ENCODE results near the gene ACOXL. TPM values are rescaled to one million over a fixed set of nuclear protein-coding genes. Genes with fewer than 3 reads are reported as not detected.

The ACOXL gene
- total and polyA plus RNA-seq, 2 experiments from 2014 or later = not detected

DNA sequence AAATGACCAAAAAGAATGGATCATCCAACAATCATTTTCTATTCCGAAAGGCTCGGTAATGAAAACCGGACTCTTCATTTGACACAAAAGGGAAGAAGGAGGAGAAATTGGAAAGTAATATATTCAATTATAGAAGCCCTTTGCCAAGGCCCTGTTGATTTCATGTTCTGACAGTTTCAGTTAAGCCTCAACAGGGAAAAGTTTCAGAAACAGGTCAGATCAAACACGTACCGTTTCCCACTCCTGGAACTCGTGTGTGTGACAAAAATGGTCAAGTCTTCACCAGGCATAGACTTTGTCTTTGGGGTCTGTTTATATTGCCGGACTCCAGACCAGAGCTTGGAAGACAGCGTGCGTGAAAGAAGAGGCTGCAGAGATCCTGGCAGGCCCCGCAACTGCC, 287.0 kb downstream of the ACOXL start:
- no peak for TF ChIP-seq EZH2 (IDR thresholded peaks at IDR 0.05; ENCODE audit: insufficient read depth, poor library complexity, severe bottlenecking)
- no peak for TF ChIP-seq EZH2phosphoT487 (IDR thresholded peaks at IDR 0.05; ENCODE audit: insufficient read depth, low read depth)
- Histone ChIP-seq H3K27ac (no peak overlapping the region), H3K27me3 (replicated peaks; ENCODE audit: insufficient read depth) (peaks cover 26% of the 10 kb centered on the region; the same call in 1 of the 2 replicates), H3K79me2 (ENCODE audit: insufficient read depth) (no peaks in the 10 kb centered on the region), H3K9ac (no peak overlapping the region), H3K4me2 (ENCODE audit: unreplicated experiment) (no peak overlapping the region), H4K20me1 (ENCODE audit: insufficient read depth) (no peaks in the 10 kb centered on the region), H3K4me1 (ENCODE audit: insufficient read depth) (no peaks in the 10 kb centered on the region), H3K9me2 (ENCODE audit: insufficient read depth) (no peaks in the 10 kb centered on the region), H2AFZ (no peak overlapping the region), H3F3A (ENCODE audit: insufficient read depth) (no peaks in the 10 kb centered on the region), H3K36me3 (ENCODE audit: low read depth) (no peaks in the 10 kb centered on the region), H3K9me3 (ENCODE audit: low read depth) (no peaks in the 10 kb centered on the region), H3K4me3 (no peak overlapping the region)
- in situ Hi-C loops (cut with MboI) = no loop called here
- DNase-seq = no peak
- WGBS, 2 experiments (ENCODE audit: low coverage in 1 of 2, low lambda C conversion rate in 2 of 2, missing lambda C conversion rate in 2 of 2) = 50 to 59% methylated on average over 10 of the region's 10 CpGs

DNA sequence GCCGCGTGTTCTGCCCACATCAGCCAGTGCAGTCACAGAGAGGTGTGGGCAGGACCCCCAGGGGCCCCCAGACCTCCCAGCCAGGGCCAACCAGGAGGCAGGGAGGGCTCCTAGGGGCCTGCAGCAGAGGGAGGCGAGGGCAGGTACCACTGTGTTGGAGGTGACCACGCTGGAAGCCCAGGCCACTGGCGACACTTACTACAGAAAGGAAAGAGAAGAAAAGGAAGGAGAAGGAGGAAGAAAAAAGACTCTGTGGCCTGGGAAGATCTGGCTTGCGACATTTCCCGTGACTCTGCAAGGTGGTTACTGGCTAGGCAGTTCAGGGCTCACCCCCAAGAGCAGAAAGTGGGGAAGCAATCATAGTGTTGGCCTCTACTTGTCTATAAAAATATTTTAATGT, 290.3 kb downstream of the ACOXL start:
- Histone ChIP-seq H3K36me3 (ENCODE audit: low read depth) (no peaks in the 10 kb centered on the region), H3K4me2 (ENCODE audit: unreplicated experiment) (no peak overlapping the region), H3K4me3 (no peak overlapping the region), H4K20me1 (ENCODE audit: insufficient read depth) (no peaks in the 10 kb centered on the region), H3K9ac (no peak overlapping the region), H3K9me3 (ENCODE audit: low read depth) (no peaks in the 10 kb centered on the region), H3K27ac (no peak overlapping the region), H3K79me2 (ENCODE audit: insufficient read depth) (no peaks in the 10 kb centered on the region), H3K9me2 (ENCODE audit: insufficient read depth) (no peaks in the 10 kb centered on the region), H2AFZ (no peak overlapping the region), H3F3A (ENCODE audit: insufficient read depth) (no peaks in the 10 kb centered on the region), H3K4me1 (ENCODE audit: insufficient read depth) (no peaks in the 10 kb centered on the region), H3K27me3 (replicated peaks; ENCODE audit: insufficient read depth) (peaks cover 21% of the 10 kb centered on the region)
- DNase-seq = no peak
- no peak for TF ChIP-seq EZH2phosphoT487 (IDR thresholded peaks at IDR 0.05; ENCODE audit: insufficient read depth, low read depth)
- TF ChIP-seq EZH2 (IDR thresholded peaks at IDR 0.05; ENCODE audit: insufficient read depth, poor library complexity, severe bottlenecking) = no peak
- 53 to 59% methylated on average over 6 to 7 of the region's 7 CpGs for WGBS, 2 experiments (ENCODE audit: low coverage in 1 of 2, low lambda C conversion rate in 2 of 2, missing lambda C conversion rate in 2 of 2)
- in situ Hi-C loops (cut with MboI) = no loop called here

DNA sequence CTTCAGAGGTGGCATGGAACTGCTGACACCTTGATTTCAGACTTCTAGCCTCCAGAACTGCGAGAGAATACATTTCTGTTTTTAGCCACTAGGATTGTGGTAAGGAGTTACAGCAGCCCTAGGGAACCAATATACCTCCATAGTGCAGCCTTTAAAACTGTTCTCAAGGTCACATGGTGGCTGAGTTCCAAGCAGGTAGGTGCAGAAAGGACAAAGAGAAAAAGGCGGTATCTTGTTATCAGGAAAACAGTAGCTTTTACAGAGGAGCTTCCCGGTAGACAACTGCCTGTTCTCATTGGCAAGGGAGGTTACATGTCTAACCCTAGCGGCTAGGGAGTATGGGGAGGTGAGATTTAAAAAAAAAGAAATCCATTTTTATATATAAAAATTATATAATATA, 292.1 kb downstream of the ACOXL start:
- no peaks in the 10 kb centered on the region for H4K20me1 ChIP-seq (ENCODE audit: insufficient read depth)
- H2AFZ ChIP-seq = no peak overlapping the region
- no peak overlapping the region for H3K4me2 ChIP-seq (ENCODE audit: unreplicated experiment)
- no peak overlapping the region for H3K27ac ChIP-seq
- no peaks in the 10 kb centered on the region for H3F3A ChIP-seq (ENCODE audit: insufficient read depth)
- no peak overlapping the region for H3K9ac ChIP-seq
- TF ChIP-seq EZH2phosphoT487 (IDR thresholded peaks at IDR 0.05; ENCODE audit: insufficient read depth, low read depth) (no peak), EZH2 (IDR thresholded peaks at IDR 0.05; ENCODE audit: insufficient read depth, poor library complexity, severe bottlenecking) (no peak)
- no peaks in the 10 kb centered on the region for H3K36me3 ChIP-seq (ENCODE audit: low read depth)
- no peaks in the 10 kb centered on the region for H3K9me3 ChIP-seq (ENCODE audit: low read depth)
- in situ Hi-C loops (cut with MboI) = no loop called here
- 64 to 71% methylated on average over 4 of the region's 4 CpGs for WGBS, 2 experiments (ENCODE audit: low coverage in 1 of 2, low lambda C conversion rate in 2 of 2, missing lambda C conversion rate in 2 of 2)
- H3K4me1 ChIP-seq (ENCODE audit: insufficient read depth) = no peaks in the 10 kb centered on the region
- H3K79me2 ChIP-seq (ENCODE audit: insufficient read depth) = no peaks in the 10 kb centered on the region
- DNase-seq = no peak
- H3K9me2 ChIP-seq (ENCODE audit: insufficient read depth) = no peaks in the 10 kb centered on the region
- peaks cover 17% of the 10 kb centered on the region for H3K27me3 ChIP-seq (replicated peaks; ENCODE audit: insufficient read depth)
- H3K4me3 ChIP-seq = no peak overlapping the region

DNA sequence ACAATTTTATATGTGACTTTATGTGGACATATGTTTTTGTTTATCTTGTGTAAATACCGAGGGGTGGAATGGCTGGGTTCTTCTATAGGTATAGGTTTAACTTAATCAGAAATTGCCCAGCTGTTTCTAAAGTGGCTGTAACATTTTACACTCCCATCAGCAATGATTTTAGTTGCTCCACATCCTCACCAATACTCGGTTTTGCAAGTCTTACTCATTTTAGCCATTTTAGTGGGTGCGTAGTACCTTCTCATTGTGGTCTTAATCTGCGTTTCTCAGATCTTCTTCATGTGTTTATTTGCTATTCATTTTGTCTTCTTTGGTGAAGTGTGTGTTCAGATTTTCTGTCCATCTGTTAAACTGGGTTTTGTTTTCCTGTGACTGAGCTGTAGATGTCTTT, 292.9 kb downstream of the ACOXL start:
- H4K20me1 ChIP-seq (ENCODE audit: insufficient read depth) = no peaks in the 10 kb centered on the region
- no peaks in the 10 kb centered on the region for H3K79me2 ChIP-seq (ENCODE audit: insufficient read depth)
- peaks cover 20% of the 10 kb centered on the region for H3K27me3 ChIP-seq (replicated peaks; ENCODE audit: insufficient read depth)
- no peak overlapping the region for H3K27ac ChIP-seq
- no peaks in the 10 kb centered on the region for H3K4me1 ChIP-seq (ENCODE audit: insufficient read depth)
- H3K9me3 ChIP-seq (ENCODE audit: low read depth) = no peaks in the 10 kb centered on the region
- no peak overlapping the region for H2AFZ ChIP-seq
- H3K4me2 ChIP-seq (ENCODE audit: unreplicated experiment) = no peak overlapping the region
- H3K36me3 ChIP-seq (ENCODE audit: low read depth) = no peaks in the 10 kb centered on the region
- WGBS, 2 experiments (ENCODE audit: low coverage in 1 of 2, low lambda C conversion rate in 2 of 2, missing lambda C conversion rate in 2 of 2) = 43 to 47% methylated on average over 4 of the region's 4 CpGs
- TF ChIP-seq EZH2 (IDR thresholded peaks at IDR 0.05; ENCODE audit: insufficient read depth, poor library complexity, severe bottlenecking) (no peak), EZH2phosphoT487 (IDR thresholded peaks at IDR 0.05; ENCODE audit: insufficient read depth, low read depth) (no peak)
- no peaks in the 10 kb centered on the region for H3K9me2 ChIP-seq (ENCODE audit: insufficient read depth)
- no peak overlapping the region for H3K4me3 ChIP-seq
- no peaks in the 10 kb centered on the region for H3F3A ChIP-seq (ENCODE audit: insufficient read depth)
- no peak overlapping the region for H3K9ac ChIP-seq
- DNase-seq = no peak
- in situ Hi-C loops (cut with MboI) = no loop called here

DNA sequence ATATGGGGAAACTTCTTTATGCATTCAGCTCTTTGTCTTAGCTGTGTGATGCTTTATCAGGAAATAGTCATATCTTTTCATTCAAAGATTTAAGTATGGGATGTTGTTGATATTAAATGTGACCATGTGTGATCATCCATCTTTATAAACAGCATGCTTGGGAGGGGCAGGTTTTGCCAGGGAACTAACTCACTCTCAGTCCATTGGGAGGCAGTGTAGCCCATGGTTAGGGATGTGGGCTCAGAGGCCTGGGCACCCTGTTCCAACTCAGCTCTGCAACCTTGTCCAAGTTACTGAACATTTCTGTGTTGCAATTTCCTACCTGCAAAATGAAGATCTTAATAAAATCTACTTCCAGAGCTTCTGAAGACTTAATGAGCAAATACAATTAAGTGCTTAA, 296.3 kb downstream of the ACOXL start:
- H3K4me2 ChIP-seq (ENCODE audit: unreplicated experiment) = no peak overlapping the region
- H3K4me3 ChIP-seq = no peak overlapping the region
- H3K9ac ChIP-seq = no peak overlapping the region
- H3K9me2 ChIP-seq (ENCODE audit: insufficient read depth) = no peaks in the 10 kb centered on the region
- H3K4me1 ChIP-seq (ENCODE audit: insufficient read depth) = no peaks in the 10 kb centered on the region
- no peak for TF ChIP-seq EZH2phosphoT487 (IDR thresholded peaks at IDR 0.05; ENCODE audit: insufficient read depth, low read depth)
- TF ChIP-seq EZH2 (IDR thresholded peaks at IDR 0.05; ENCODE audit: insufficient read depth, poor library complexity, severe bottlenecking) = no peak
- H3K79me2 ChIP-seq (ENCODE audit: insufficient read depth) = no peaks in the 10 kb centered on the region
- in situ Hi-C loops (cut with MboI) = no loop called here
- no peak overlapping the region for H3K27ac ChIP-seq
- no peak for DNase-seq
- H3F3A ChIP-seq (ENCODE audit: insufficient read depth) = no peaks in the 10 kb centered on the region
- peaks cover 34% of the 10 kb centered on the region for H3K27me3 ChIP-seq (replicated peaks; ENCODE audit: insufficient read depth)
- H4K20me1 ChIP-seq (ENCODE audit: insufficient read depth) = no peaks in the 10 kb centered on the region
- no peak overlapping the region for H2AFZ ChIP-seq
- no peaks in the 10 kb centered on the region for H3K9me3 ChIP-seq (ENCODE audit: low read depth)
- no peaks in the 10 kb centered on the region for H3K36me3 ChIP-seq (ENCODE audit: low read depth)
